CD4-positive, alpha-beta T cell (primary cell): Measurements from ENCODE around the gene PLG. TPM values are rescaled to one million over a fixed set of nuclear protein-coding genes. Genes with fewer than 3 reads are reported as not detected.
"Not testable (repeated sequence)": the region's sequence is repeated elsewhere in the genome, so short reads cannot be mapped to it uniquely, and the experiment has no call there.

Source experiments
- ATAC-seq: fragments of 200-7000 bp; cut with Tn5 transposase; one replicate; pipeline ENCODE4 v1.10.0; 2022; ENCODE audit warnings: mild to moderate bottlenecking; ENCODE audit not compliant: poor library complexity
- CTCF ChIA-PET: fragments of 350-600 bp; sonication (Branson Sonifier 250); formaldehyde crosslinking; loops from one replicate; lab custom pipeline; 2021; ENCODE audit warnings: antibody characterized with exemption, inconsistent platforms; lab: Charles Lee
- POLR2A ChIA-PET: fragments of 350-600 bp; sonication (Branson Sonifier 250); formaldehyde crosslinking; loops from one replicate; lab custom pipeline; 2021; ENCODE audit warnings: antibody characterized with exemption, inconsistent platforms; lab: Charles Lee
- DNase-seq, 14 experiments: peaks; one replicate each; pipeline ENCODE4 v3.0.0-alpha.2; 2013 to 2020; ENCODE audit warnings: mixed read lengths in 2 of 14
- H3K27ac ChIP-seq, 2 donors: one replicate each; pipeline versions ENCODE4 v1.5.1 to v1.7.0; 2013; ENCODE audit warnings: low read length in 2 of 2, low read depth in 1 of 2, mild to moderate bottlenecking in 1 of 2
- H3K27me3 ChIP-seq, 2 experiments: 1 replicate in 1 of 2; 2 replicates in 1 of 2; pipeline versions ENCODE4 v1.6.1 to v1.7.0; 2013; ENCODE audit warnings: low read length in 2 of 2, control low read depth in 1 of 2, mild to moderate bottlenecking in 1 of 2, moderate library complexity in 1 of 2; ENCODE audit not compliant: insufficient read depth in 2 of 2, control insufficient read depth in 1 of 2
- H3K36me3 ChIP-seq: one replicate; pipeline ENCODE4 v1.6.1; 2013; ENCODE audit warnings: low read length, control low read depth; ENCODE audit not compliant: insufficient read depth
- H3K4me1 ChIP-seq: one replicate; pipeline ENCODE4 v1.6.1; 2013; ENCODE audit warnings: low read length, control low read depth; ENCODE audit not compliant: insufficient read depth
- H3K4me3 ChIP-seq: one replicate; pipeline ENCODE4 v1.5.1; 2013; ENCODE audit warnings: mild to moderate bottlenecking, low read length, moderate library complexity
- H3K9me3 ChIP-seq, 2 experiments: 1 replicate in 1 of 2; 2 replicates in 1 of 2; pipeline versions ENCODE4 v1.6.1 to v1.7.0; 2013; ENCODE audit warnings: low read length in 2 of 2, mild to moderate bottlenecking in 2 of 2, control low read depth in 1 of 2, moderate library complexity in 1 of 2; ENCODE audit not compliant: control insufficient read depth in 1 of 2, insufficient read depth in 1 of 2
- H3K27ac Mint-ChIP-seq: one replicate; pipeline ENCODE4 v1.8.0; 2020; ENCODE audit warnings: mixed read lengths
- H3K27me3 Mint-ChIP-seq: one replicate; pipeline ENCODE4 v1.8.0; 2021; ENCODE audit warnings: mixed read lengths
- H3K36me3 Mint-ChIP-seq: one replicate; pipeline ENCODE4 v1.8.0; 2021; ENCODE audit warnings: low read depth, mixed read lengths
- H3K4me1 Mint-ChIP-seq: one replicate; pipeline ENCODE4 v1.8.0; 2021; ENCODE audit warnings: low read depth, mixed read lengths
- H3K4me3 Mint-ChIP-seq: one replicate; pipeline ENCODE4 v1.8.0; 2020; ENCODE audit warnings: mild to moderate bottlenecking, mixed read lengths
- H3K9me3 Mint-ChIP-seq: one replicate; pipeline ENCODE4 v1.8.0; 2020; ENCODE audit warnings: mixed read lengths
- intact Hi-C, 2 experiments: fragments of 100-400 bp; cut with DNase I in 1 of 2; cut with micrococcal nuclease in 1 of 2; formaldehyde crosslinking; loops; one replicate each; pipeline versions ENCODE4 v1.15.1 to v1.9.0; 2023 to 2025; cut with DNase I, micrococcal nuclease
- total RNA-seq, 174 experiments: library from RNA in 2 of 174; stranded (reverse) in 2 of 174; gene quantifications; one replicate each; pipeline ENCODE4 v1.2.3 and lab custom pipeline; 2021 to 2026
- TF ChIP-seq, protein P1 (sequence below): fragments of 200-600 bp; IDR thresholded peaks from one replicate; pipeline ENCODE4 v1.8.0; 2022; ENCODE audit warnings: antibody characterized with exemption, mild to moderate bottlenecking

PLG gene
- total RNA-seq, 2 experiments from 2014 or later, result not detected

GRCh38 chr6:160662429-160662828, 39.6 kb upstream of the PLG start:
- no peaks in the 10 kb centered on the region for H3K4me1 ChIP-seq
- peaks cover 0 to 8% of the 10 kb centered on the region in 2 experiments for H3K9me3 ChIP-seq
- CTCF ChIA-PET, result no interaction called here
- DNase-seq (no peak), ATAC-seq (no peak)
- no peak overlapping the region for H3K4me3 ChIP-seq
- no peak overlapping the region for H3K4me3 Mint-ChIP-seq
- POLR2A ChIA-PET, result no interaction called here
- no peaks in the 10 kb centered on the region for H3K4me1 Mint-ChIP-seq
- no peak overlapping the region for H3K27ac Mint-ChIP-seq
- TF ChIP-seq, protein P1, sequence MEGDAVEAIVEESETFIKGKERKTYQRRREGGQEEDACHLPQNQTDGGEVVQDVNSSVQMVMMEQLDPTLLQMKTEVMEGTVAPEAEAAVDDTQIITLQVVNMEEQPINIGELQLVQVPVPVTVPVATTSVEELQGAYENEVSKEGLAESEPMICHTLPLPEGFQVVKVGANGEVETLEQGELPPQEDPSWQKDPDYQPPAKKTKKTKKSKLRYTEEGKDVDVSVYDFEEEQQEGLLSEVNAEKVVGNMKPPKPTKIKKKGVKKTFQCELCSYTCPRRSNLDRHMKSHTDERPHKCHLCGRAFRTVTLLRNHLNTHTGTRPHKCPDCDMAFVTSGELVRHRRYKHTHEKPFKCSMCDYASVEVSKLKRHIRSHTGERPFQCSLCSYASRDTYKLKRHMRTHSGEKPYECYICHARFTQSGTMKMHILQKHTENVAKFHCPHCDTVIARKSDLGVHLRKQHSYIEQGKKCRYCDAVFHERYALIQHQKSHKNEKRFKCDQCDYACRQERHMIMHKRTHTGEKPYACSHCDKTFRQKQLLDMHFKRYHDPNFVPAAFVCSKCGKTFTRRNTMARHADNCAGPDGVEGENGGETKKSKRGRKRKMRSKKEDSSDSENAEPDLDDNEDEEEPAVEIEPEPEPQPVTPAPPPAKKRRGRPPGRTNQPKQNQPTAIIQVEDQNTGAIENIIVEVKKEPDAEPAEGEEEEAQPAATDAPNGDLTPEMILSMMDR, result no peak
- H3K36me3 ChIP-seq, result no peaks in the 10 kb centered on the region
- H3K27ac ChIP-seq, result no peak overlapping the region
- intact Hi-C loops, result no loop called here
- no peaks in the 10 kb centered on the region for H3K36me3 Mint-ChIP-seq
- H3K9me3 Mint-ChIP-seq, result no peaks in the 10 kb centered on the region
- H3K27me3 ChIP-seq, result peaks cover 7 to 17% of the 10 kb centered on the region in 2 experiments
- H3K27me3 Mint-ChIP-seq, result peaks cover 33% of the 10 kb centered on the region

DNA sequence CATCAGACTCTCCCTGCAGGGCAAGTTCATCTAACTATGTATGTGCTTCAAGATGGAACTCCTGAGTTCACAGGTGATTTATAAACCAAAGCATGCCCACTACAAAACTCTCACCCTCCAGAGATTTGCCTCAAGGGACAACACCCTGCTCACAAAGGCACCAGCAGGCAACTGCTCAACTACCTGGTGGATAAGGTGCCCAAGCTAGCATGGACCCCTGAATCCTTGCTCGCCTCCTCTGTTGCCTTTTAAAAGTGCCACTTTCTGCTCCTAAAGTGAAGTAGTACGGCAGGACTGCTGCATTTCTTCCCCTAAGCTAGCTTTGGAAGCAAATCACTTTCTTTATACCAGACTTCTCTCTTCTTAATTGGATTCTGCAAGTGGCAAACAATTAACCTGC, 39.2 kb upstream of the PLG start:
- Mint-ChIP-seq H3K4me1 (no peaks in the 10 kb centered on the region), H3K27ac (no peak overlapping the region), H3K27me3 (peaks cover 33% of the 10 kb centered on the region), H3K9me3 (no peaks in the 10 kb centered on the region), H3K36me3 (no peaks in the 10 kb centered on the region), H3K4me3 (no peak overlapping the region)
- Histone ChIP-seq H3K36me3 (no peaks in the 10 kb centered on the region), H3K4me3 (no peak overlapping the region), H3K27ac (no peak overlapping the region), H3K27me3 (peaks cover 7 to 17% of the 10 kb centered on the region in 2 experiments), H3K4me1 (peaks cover 3% of the 10 kb centered on the region), H3K9me3 (peaks cover 0 to 6% of the 10 kb centered on the region in 2 experiments)
- ChIA-PET POLR2A (no interaction called here), CTCF (no interaction called here)
- intact Hi-C loops, result no loop called here
- DNase-seq (no peak), ATAC-seq (no peak)
- TF ChIP-seq, protein P1, result no peak

DNA sequence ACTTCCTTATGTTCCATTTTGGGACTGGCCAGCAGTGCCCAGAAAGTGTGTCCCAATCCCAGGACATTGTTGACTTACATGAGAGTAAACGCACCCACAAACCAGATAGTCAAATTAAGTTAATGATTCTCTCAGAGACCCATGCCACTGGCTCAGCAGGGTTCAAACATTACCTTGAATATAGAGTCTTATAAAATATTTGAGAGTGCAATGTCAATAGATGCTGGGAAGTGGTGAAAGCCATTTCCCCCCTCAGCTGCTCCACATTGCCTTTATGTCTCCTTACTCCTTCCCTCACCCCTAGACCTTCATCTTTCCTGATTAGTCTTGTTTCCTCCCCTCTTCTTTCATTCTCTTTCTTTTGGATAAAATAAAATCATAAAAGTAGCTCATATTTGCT, 37.8 kb upstream of the PLG start, which contains the start of gene LPA:
Gene LPA, minus strand, starts transcription at position 78 of the 400 bp plus-strand sequence. Its CDS starts 61 bp downstream, at position 17.
- CTCF ChIA-PET, H3K27ac Mint-ChIP-seq, H3K4me3 Mint-ChIP-seq: not testable (repeated sequence)

More for the DNA sequence above, 37.8 kb upstream of the PLG start, which contains the start of gene LPA:
- intact Hi-C loops, H3K4me1 Mint-ChIP-seq, H3K9me3 Mint-ChIP-seq, H3K36me3 ChIP-seq, POLR2A ChIA-PET, H3K4me1 ChIP-seq, H3K4me3 ChIP-seq, ATAC-seq, DNase-seq, H3K36me3 Mint-ChIP-seq, H3K9me3 ChIP-seq, H3K27ac ChIP-seq: not testable (repeated sequence)
- peaks cover 33% of the 10 kb centered on the region for H3K27me3 Mint-ChIP-seq
- H3K27me3 ChIP-seq, result peaks cover 7 to 17% of the 10 kb centered on the region in 2 experiments
